Measurements from ENCODE around the gene CRNKL1. TPM values are rescaled to one million over a fixed set of nuclear protein-coding genes. Genes with fewer than 3 reads are reported as not detected.

The CRNKL1 gene
- total RNA-seq, 2 donors from 2014 or later: 22.0 to 27.1 TPM

GRCh38 chr20:20027284-20027683 lies 25.0 kb downstream of the CRNKL1 start:
- Histone ChIP-seq H3K4me1 (replicated peaks) (peaks cover 3% of the 10 kb centered on the region), H3K27ac (no peak overlapping the region), H3K4me3 (no peak overlapping the region), H3K36me3 (no peaks in the 10 kb centered on the region), H3K27me3 (replicated peaks; ENCODE audit: insufficient read depth) (no peaks in the 10 kb centered on the region), H3K9me3 (no peaks in the 10 kb centered on the region)
- WGBS: 82% methylated on average over 2 of the region's 2 CpGs
- TF ChIP-seq POLR2AphosphoS5 (IDR thresholded peaks at IDR 0.05) (no peak), POLR2A (IDR thresholded peaks at IDR 0.05) (no peak)
- TF ChIP-seq, protein P1, sequence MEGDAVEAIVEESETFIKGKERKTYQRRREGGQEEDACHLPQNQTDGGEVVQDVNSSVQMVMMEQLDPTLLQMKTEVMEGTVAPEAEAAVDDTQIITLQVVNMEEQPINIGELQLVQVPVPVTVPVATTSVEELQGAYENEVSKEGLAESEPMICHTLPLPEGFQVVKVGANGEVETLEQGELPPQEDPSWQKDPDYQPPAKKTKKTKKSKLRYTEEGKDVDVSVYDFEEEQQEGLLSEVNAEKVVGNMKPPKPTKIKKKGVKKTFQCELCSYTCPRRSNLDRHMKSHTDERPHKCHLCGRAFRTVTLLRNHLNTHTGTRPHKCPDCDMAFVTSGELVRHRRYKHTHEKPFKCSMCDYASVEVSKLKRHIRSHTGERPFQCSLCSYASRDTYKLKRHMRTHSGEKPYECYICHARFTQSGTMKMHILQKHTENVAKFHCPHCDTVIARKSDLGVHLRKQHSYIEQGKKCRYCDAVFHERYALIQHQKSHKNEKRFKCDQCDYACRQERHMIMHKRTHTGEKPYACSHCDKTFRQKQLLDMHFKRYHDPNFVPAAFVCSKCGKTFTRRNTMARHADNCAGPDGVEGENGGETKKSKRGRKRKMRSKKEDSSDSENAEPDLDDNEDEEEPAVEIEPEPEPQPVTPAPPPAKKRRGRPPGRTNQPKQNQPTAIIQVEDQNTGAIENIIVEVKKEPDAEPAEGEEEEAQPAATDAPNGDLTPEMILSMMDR (IDR thresholded peaks at IDR 0.05): no peak
- DNase-seq (ENCODE audit: low spot score): no peak
- intact Hi-C loops (cut with DNase I): no loop called here

DNA sequence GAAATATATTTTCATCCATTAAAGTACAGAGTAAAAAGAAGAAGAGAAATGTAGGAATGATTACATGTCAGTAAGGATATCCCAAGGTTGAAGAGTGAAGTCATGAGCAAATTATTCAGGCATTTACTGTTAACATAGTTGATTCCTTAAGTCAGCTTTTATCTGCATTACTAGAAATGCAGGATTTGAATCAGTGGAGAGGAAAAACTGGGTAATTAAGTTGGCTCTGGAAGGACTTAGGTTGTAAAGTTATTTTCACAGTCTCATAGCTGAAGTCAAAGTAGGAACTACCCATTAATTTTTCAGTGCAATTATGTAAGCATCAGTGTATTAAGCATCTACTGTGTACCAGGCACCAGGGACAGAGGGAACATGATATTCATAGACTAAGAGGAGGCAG lies 27.3 kb downstream of the CRNKL1 start:
- Histone ChIP-seq H3K27me3 (replicated peaks; ENCODE audit: insufficient read depth) (no peaks in the 10 kb centered on the region), H3K4me1 (replicated peaks) (peaks cover 3% of the 10 kb centered on the region), H3K36me3 (no peaks in the 10 kb centered on the region), H3K9me3 (no peaks in the 10 kb centered on the region), H3K4me3 (no peak overlapping the region), H3K27ac (no peak overlapping the region)
- DNase-seq (ENCODE audit: low spot score): no peak
- no peak for TF ChIP-seq POLR2A (IDR thresholded peaks at IDR 0.05)
- TF ChIP-seq POLR2AphosphoS5 (IDR thresholded peaks at IDR 0.05): no peak
- TF ChIP-seq, protein P1 (IDR thresholded peaks at IDR 0.05): no peak
- intact Hi-C loops (cut with DNase I): no loop called here

DNA sequence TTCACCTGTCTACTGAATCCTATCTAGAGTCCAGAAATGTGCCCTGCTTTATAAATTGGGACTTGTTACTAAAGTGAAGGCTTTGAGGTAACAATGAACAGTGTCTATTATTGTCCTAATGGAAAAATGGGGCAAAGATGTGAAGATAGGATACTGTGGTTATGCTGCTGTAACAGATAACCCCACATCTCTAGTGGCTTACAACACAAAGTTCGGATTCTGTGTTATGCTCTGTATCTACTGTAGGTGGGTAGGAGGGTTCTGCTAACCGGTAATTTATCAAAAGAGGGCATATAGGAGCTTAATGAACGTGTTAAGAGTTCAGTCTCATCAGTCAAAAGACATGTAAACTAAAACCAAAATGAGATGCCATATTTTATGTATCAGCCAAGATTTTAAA lies 28.9 kb downstream of the CRNKL1 start:
- H3K27ac ChIP-seq: no peak overlapping the region
- H3K4me1 ChIP-seq (replicated peaks): peaks cover 8% of the 10 kb centered on the region
- no peaks in the 10 kb centered on the region for H3K36me3 ChIP-seq
- no peak for DNase-seq (ENCODE audit: low spot score)
- H3K4me3 ChIP-seq: no peak overlapping the region
- TF ChIP-seq POLR2A (IDR thresholded peaks at IDR 0.05) (no peak), POLR2AphosphoS5 (IDR thresholded peaks at IDR 0.05) (no peak)
- TF ChIP-seq, protein P1 (IDR thresholded peaks at IDR 0.05): no peak
- no peaks in the 10 kb centered on the region for H3K27me3 ChIP-seq (replicated peaks; ENCODE audit: insufficient read depth)
- intact Hi-C loops (cut with DNase I): no loop called here
- 88% methylated on average over 3 of the region's 3 CpGs for WGBS
- no peaks in the 10 kb centered on the region for H3K9me3 ChIP-seq

DNA sequence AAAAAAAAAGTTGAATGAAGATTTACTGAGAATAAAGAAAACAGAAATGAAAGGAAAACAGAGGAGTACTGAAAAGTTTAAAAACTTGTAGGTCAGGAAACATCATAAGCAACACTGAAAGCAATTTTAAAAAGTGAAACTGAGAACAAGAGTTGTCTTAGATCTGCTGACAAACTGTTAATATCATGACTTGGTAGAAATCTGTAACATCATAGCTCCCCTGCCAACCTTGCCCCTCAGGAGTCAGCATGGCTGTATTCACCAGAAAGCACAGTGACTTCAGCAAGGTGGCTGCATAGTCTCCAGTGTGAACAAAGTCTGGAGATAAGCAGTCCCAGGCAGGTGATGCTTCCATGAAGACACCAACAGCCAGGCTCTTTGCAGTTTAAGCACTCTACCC lies 29.8 kb downstream of the CRNKL1 start:
- TF ChIP-seq, protein P1 (IDR thresholded peaks at IDR 0.05): no peak
- TF ChIP-seq POLR2A (IDR thresholded peaks at IDR 0.05): no peak
- TF ChIP-seq POLR2AphosphoS5 (IDR thresholded peaks at IDR 0.05): no peak
- Histone ChIP-seq H3K27ac (no peak overlapping the region), H3K4me3 (no peak overlapping the region), H3K27me3 (replicated peaks; ENCODE audit: insufficient read depth) (no peaks in the 10 kb centered on the region), H3K4me1 (replicated peaks) (peaks cover 13% of the 10 kb centered on the region), H3K9me3 (no peaks in the 10 kb centered on the region), H3K36me3 (no peaks in the 10 kb centered on the region)
- DNase-seq (ENCODE audit: low spot score): no peak
- intact Hi-C loops (cut with DNase I): no loop called here

GRCh38 chr20:20021835-20022234 lies 30.4 kb downstream of the CRNKL1 start:
- intact Hi-C loops (cut with DNase I): no loop called here
- Histone ChIP-seq H3K4me1 (replicated peaks) (peaks cover 13% of the 10 kb centered on the region), H3K36me3 (no peaks in the 10 kb centered on the region), H3K9me3 (no peaks in the 10 kb centered on the region), H3K27ac (no peak overlapping the region), H3K27me3 (replicated peaks; ENCODE audit: insufficient read depth) (no peaks in the 10 kb centered on the region), H3K4me3 (no peak overlapping the region)
- WGBS: 77% methylated on average over 7 of the region's 7 CpGs
- TF ChIP-seq POLR2A (IDR thresholded peaks at IDR 0.05) (no peak), POLR2AphosphoS5 (IDR thresholded peaks at IDR 0.05) (no peak)
- TF ChIP-seq, protein P1 (IDR thresholded peaks at IDR 0.05): no peak
- DNase-seq (ENCODE audit: low spot score): no peak

Measured in prostate gland (tissue), 2 donors.